ENCODE measurements around the gene CRTC1.

Gene CRTC1

DNA sequence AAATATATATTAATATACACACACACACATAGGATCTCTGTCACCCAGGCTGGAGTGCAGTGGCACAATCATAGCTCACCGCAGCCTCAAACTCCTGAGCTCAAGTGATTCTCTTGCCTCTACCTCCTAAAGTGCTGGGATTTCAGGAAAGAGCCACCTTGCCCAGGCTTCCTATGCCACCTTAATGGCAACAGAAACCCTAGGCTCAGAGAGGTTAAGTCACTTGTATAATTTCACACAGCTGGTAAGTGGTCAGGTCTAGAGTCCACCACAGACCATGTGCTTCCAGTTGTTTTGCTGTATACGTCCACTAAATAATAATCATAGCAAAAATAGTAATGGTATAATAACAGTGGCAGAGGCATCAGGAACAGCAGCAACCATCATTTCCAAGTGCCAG, 147.0 kb downstream of the CRTC1 start:
- no peak overlapping the region for H3K4me3 ChIP-seq (ENCODE audit: low read depth, low read length)
- TF ChIP-seq, protein P1, sequence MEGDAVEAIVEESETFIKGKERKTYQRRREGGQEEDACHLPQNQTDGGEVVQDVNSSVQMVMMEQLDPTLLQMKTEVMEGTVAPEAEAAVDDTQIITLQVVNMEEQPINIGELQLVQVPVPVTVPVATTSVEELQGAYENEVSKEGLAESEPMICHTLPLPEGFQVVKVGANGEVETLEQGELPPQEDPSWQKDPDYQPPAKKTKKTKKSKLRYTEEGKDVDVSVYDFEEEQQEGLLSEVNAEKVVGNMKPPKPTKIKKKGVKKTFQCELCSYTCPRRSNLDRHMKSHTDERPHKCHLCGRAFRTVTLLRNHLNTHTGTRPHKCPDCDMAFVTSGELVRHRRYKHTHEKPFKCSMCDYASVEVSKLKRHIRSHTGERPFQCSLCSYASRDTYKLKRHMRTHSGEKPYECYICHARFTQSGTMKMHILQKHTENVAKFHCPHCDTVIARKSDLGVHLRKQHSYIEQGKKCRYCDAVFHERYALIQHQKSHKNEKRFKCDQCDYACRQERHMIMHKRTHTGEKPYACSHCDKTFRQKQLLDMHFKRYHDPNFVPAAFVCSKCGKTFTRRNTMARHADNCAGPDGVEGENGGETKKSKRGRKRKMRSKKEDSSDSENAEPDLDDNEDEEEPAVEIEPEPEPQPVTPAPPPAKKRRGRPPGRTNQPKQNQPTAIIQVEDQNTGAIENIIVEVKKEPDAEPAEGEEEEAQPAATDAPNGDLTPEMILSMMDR (IDR thresholded peaks at IDR 0.05; ENCODE audit: borderline replicate concordance, insufficient read depth, low read depth, low read length): no peak

DNA sequence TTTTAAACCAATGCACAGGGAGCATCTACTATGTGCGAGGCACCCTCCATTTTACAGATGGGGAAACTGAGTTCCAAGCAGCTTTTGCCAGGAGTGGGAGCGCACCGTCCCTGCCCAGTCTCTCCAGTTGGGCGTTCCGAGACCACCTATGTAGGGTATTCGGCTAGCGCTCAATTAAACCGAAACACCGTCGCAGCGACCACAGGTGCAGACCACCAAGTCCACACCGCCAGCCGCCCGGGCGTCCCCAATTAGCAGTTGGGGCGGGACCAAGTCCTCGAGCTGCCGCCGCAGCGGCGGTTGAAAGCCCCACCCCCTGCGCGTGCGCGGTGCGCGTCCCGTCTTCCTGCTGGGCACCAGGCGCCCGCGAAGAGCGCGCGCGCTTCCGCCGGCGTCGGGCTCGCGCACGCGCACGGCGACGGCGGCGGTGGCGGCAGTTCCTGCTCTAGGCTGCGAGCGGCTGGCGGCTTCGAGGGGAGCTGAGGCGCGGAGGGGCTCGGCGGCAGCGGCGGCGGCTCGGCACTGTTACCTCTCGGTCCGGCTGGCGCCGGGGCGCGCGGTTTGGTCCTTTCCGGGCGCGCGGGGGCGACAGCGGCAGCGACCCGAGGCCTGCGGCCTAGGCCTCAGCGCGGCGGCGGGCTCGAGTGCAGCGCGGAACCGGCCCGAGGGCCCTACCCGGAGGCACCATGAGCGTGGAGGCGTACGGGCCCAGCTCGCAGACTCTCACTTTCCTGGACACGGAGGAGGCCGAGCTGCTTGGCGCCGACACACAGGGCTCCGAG, 148.2 kb downstream of the CRTC1 start, which contains the start of gene UPF1:
TSS of gene UPF1 (plus strand) at position 436 of the 782 bp plus-strand sequence. CDS start at position 687, 251 bp downstream.
- TF ChIP-seq, protein P1 (IDR thresholded peaks at IDR 0.05; ENCODE audit: borderline replicate concordance, insufficient read depth, low read depth, low read length): no peak
- peak within 1 kb of the TSS; percentile 88 for H3K4me3 ChIP-seq (ENCODE audit: low read depth, low read length)
